ENCODE results near the gene B2M. TPM values are rescaled to one million over a fixed set of nuclear protein-coding genes. Genes with fewer than 3 reads are reported as not detected.

Gene B2M
- total and polyA plus RNA-seq, 2 donors: 6,445 to 8,137 TPM

Other genes with a start within 250 kb of the B2M start
- 43.1 TPM for gene EIF3J, start 174.4 kb upstream of the B2M start, total RNA-seq
- gene EIF3J, start 174.4 kb upstream of the B2M start, polyA plus RNA-seq: 52.0 TPM
- gene SPG11, start 47.9 kb upstream of the B2M start, total RNA-seq: 48.0 TPM
- 67.3 TPM for gene SPG11, start 47.9 kb upstream of the B2M start, polyA plus RNA-seq
- 2.2 TPM for gene PATL2, start 194 bp upstream of the B2M start, total RNA-seq
- gene PATL2, start 194 bp upstream of the B2M start, polyA plus RNA-seq: 25.8 TPM
- gene TRIM69, start 25.0 kb downstream of the B2M start, total RNA-seq: 28.8 TPM
- gene TRIM69, start 25.0 kb downstream of the B2M start, polyA plus RNA-seq: 34.7 TPM
- gene TERB2, start 245.2 kb downstream of the B2M start, total RNA-seq: not detected
- gene TERB2, start 245.2 kb downstream of the B2M start, polyA plus RNA-seq: not detected

Data from thymus (tissue), 2 donors.